HepG2 (cell line): Measurements from ENCODE around the gene UMOD. TPM values are rescaled to one million over a fixed set of nuclear protein-coding genes. Genes with fewer than 3 reads are reported as not detected.

Experiments
- ATAC-seq: fragments of 200-7000 bp; cut with Tn5 transposase; 3 replicates; pipeline ENCODE4 v1.9.1; 2020; ENCODE audit warnings: mild to moderate bottlenecking, moderate library complexity
- BruUV-seq: library from RNA; stranded (reverse); fragments of 400-500 nt; replicated peaks from 2 replicates; lab custom pipeline; 2021; lab: Mats Ljungman, UMichigan
- CTCF ChIA-PET: fragments of 300-600 bp; formaldehyde crosslinking; extraction: SDS; loops from one replicate; lab custom pipeline; 2021; ENCODE audit warnings: low total read pairs, inconsistent platforms, low intra/inter-chr PET ratio; lab: Yijun Ruan, JAX
- POLR2A ChIA-PET: fragments of 350-600 bp; sonication (Branson Sonifier 250); formaldehyde crosslinking; loops from one replicate; lab custom pipeline; 2020; ENCODE audit warnings: antibody characterized with exemption, inconsistent platforms; lab: Yijun Ruan, JAX
- DNase-seq: peaks from one replicate; pipeline ENCODE4 v3.0.0-alpha.2; 2015; ENCODE audit warnings: low spot score
- FAIRE-seq: peaks from 3 replicates; lab custom pipeline; 2011; peaks lifted over from hg19 to GRCh38; lab: Jason Lieb, UNC
- H2AFZ ChIP-seq: one replicate; pipeline ENCODE4 v1.6.1; 2011; ENCODE audit warnings: low read length, inconsistent platforms
- H3K27ac ChIP-seq: fragments of 300-600 bp; 3 replicates; pipeline ENCODE4 v1.8.0; 2011; ENCODE audit warnings: mixed run types, mild to moderate bottlenecking, mixed read lengths, low read length, inconsistent platforms; ENCODE audit not compliant: insufficient read depth; ENCODE audit errors: extremely low read length
- H3K27me3 ChIP-seq, 2 experiments: fragments of 200-600 bp in 1 of 2; 2 replicates in 1 of 2; 3 replicates in 1 of 2; pipeline versions ENCODE4 v1.6.0 to v1.8.0; 2011; ENCODE audit warnings: low read length in 2 of 2, mild to moderate bottlenecking in 2 of 2, moderate library complexity in 2 of 2, inconsistent platforms in 1 of 2; ENCODE audit not compliant: insufficient read depth in 2 of 2, control insufficient read depth in 1 of 2
- H3K36me3 ChIP-seq, 2 experiments: fragments of 200-600 bp in 1 of 2; replicated peaks in 1 of 2; 2 replicates in 1 of 2; 3 replicates in 1 of 2; pipeline versions ENCODE4 v1.5.1 to v1.8.0; 2011; ENCODE audit warnings: low read length in 2 of 2, inconsistent platforms in 1 of 2; ENCODE audit not compliant: insufficient read depth in 2 of 2, control insufficient read depth in 1 of 2
- H3K4me1 ChIP-seq: 2 replicates; pipeline ENCODE4 v1.5.1; 2012; ENCODE audit warnings: low read length, inconsistent platforms; ENCODE audit not compliant: insufficient read depth
- H3K4me2 ChIP-seq: 2 replicates; pipeline ENCODE4 v1.6.0; 2011; ENCODE audit warnings: low read depth, low read length, inconsistent platforms
- H3K4me3 ChIP-seq, 3 experiments: fragments of 200-600 bp in 1 of 3; sonication (generic), shearing (Covaris generic) in 1 of 3; replicated peaks in 1 of 3; 2 replicates each; pipeline ENCODE4 v1.5.1; 2011 to 2016; ENCODE audit warnings: low read length in 3 of 3, inconsistent platforms in 2 of 3, low read depth in 2 of 3, mild to moderate bottlenecking in 2 of 3, control low read depth in 1 of 3, mixed read lengths in 1 of 3; ENCODE audit not compliant: insufficient read depth in 1 of 3
- H3K79me2 ChIP-seq: one replicate; pipeline ENCODE4 v1.6.1; 2011; ENCODE audit warnings: low read length, inconsistent platforms; ENCODE audit not compliant: insufficient read depth
- H3K9ac ChIP-seq: 2 replicates; pipeline ENCODE4 v1.6.0; 2011; ENCODE audit warnings: mild to moderate bottlenecking, low read depth, low read length, inconsistent platforms; ENCODE audit not compliant: insufficient read depth
- H3K9me3 ChIP-seq: 2 replicates; pipeline ENCODE4 v1.5.1; 2012; ENCODE audit warnings: mild to moderate bottlenecking, low read length
- H4K20me1 ChIP-seq: 2 replicates; pipeline ENCODE4 v1.6.0; 2011; ENCODE audit warnings: inconsistent platforms, mild to moderate bottlenecking, low read length, moderate library complexity; ENCODE audit not compliant: insufficient read depth
- ATF7 ChIP-seq, 2 experiments: fragments of 450-650 bp in 1 of 2; sonication (generic) in 1 of 2; formaldehyde crosslinking in 1 of 2; IDR thresholded peaks; 2 replicates each; pipeline versions ENCODE4 v1.4.0 to v1.6.1; 2016 to 2020; ENCODE audit warnings: antibody characterized with exemption in 1 of 2, mild to moderate bottlenecking in 1 of 2, missing genetic modification reagents in 1 of 2
- CREB1 ChIP-seq, 2 experiments: fragments of 450-650 bp in 1 of 2; IDR thresholded peaks; 2 replicates each; pipeline ENCODE4 v1.6.1; 2016 to 2017; ENCODE audit warnings: control low read depth in 1 of 2, mild to moderate bottlenecking in 1 of 2, missing compliant biosample characterization in 1 of 2, missing genetic modification characterization in 1 of 2
- MXD4 ChIP-seq: IDR thresholded peaks from 2 replicates; pipeline ENCODE4 v1.6.1; 2016; ENCODE audit warnings: mild to moderate bottlenecking, missing biosample characterization, missing genetic modification reagents
- PHB2 ChIP-seq: fragments of 450-650 bp; IDR thresholded peaks from 2 replicates; pipeline ENCODE4 v1.6.1; 2018; ENCODE audit not compliant: partially characterized antibody
- PLRG1 ChIP-seq: fragments of 450-650 bp; conservative IDR thresholded peaks from 2 replicates; pipeline ENCODE4 v1.6.1; 2016
- TMF1 ChIP-seq: sonication (generic); formaldehyde crosslinking; IDR thresholded peaks from 2 replicates; pipeline ENCODE4 v1.8.1; 2022; ENCODE audit warnings: low read depth, missing genetic modification reagents
- ZBTB38 ChIP-seq: sonication (generic); formaldehyde crosslinking; IDR thresholded peaks from 2 replicates; pipeline ENCODE4 v1.5.1; 2020; ENCODE audit warnings: mild to moderate bottlenecking, missing genetic modification reagents
- ZNF101 ChIP-seq: sonication (generic); formaldehyde crosslinking; IDR thresholded peaks from 2 replicates; pipeline ENCODE4 v1.4.0; 2020; ENCODE audit warnings: mild to moderate bottlenecking, low read depth, missing genetic modification reagents, borderline replicate concordance
- ZNF207 ChIP-seq: fragments of 450-650 bp; IDR thresholded peaks from 2 replicates; pipeline ENCODE4 v1.6.1; 2016; ENCODE audit warnings: antibody characterized with exemption, borderline replicate concordance
- ZNF331 ChIP-seq: sonication (generic); formaldehyde crosslinking; IDR thresholded peaks from 2 replicates; pipeline ENCODE4 v1.4.0; 2020; ENCODE audit warnings: missing genetic modification reagents
- ZNF34 ChIP-seq: sonication (generic); formaldehyde crosslinking; IDR thresholded peaks from 2 replicates; pipeline ENCODE4 v1.4.0; 2020; ENCODE audit warnings: mild to moderate bottlenecking, missing genetic modification reagents, borderline replicate concordance
- WGBS: methylation state at CpG from one replicate; pipeline ENCODE4 v1.1.6; 2017; ENCODE audit warnings: low lambda C conversion rate; 5-methylcytosine and 5-hydroxymethylcytosine counted together
- in situ Hi-C: cut with HindIII; loops from 2 replicates; pipeline ENCODE4 v1.10.0; 2017; ENCODE audit warnings: low pct_unique_long_range_greater_than_20kb; ENCODE audit not compliant: extremely low pct_ligation_motif_present
- intact Hi-C: fragments of 100-400 bp; cut with micrococcal nuclease; formaldehyde crosslinking; loops from one replicate; pipeline ENCODE4 v1.10.0; 2022; ENCODE audit not compliant: unreplicated experiment
- polyA plus RNA-seq, 8 experiments: library from polyadenylated mRNA; depleted of rRNA in 3 of 8; stranded (reverse) in 7 of 8; unstranded in 1 of 8; fragments of >200 nt; fragmentation: Illumina TruSeq in 4 of 8; extraction: Trizol in 4 of 8; gene quantifications; 2 replicates each; pipeline versions ENCODE4 v1.2.1 to v1.2.3, GENCODE V29; 2011 to 2016; ENCODE audit warnings: low read depth in 4 of 8, missing spikeins in 1 of 8, mixed read lengths in 1 of 8; ENCODE audit not compliant: insufficient read depth in 1 of 8
- total RNA-seq, 5 experiments: library from RNA; depleted of rRNA; stranded (reverse); fragments of >200 nt; fragmentation: Illumina TruSeq; extraction: Trizol; gene quantifications; 2 replicates each; pipeline ENCODE4 v1.2.3, GENCODE V29; 2016; ENCODE audit warnings: low read depth in 1 of 5

The UMOD gene
- total and polyA plus RNA-seq, 2 of the 13 experiments (the other 11 are each of a cell fraction or from before 2014, with no cell fraction given), result not detected

DNA sequence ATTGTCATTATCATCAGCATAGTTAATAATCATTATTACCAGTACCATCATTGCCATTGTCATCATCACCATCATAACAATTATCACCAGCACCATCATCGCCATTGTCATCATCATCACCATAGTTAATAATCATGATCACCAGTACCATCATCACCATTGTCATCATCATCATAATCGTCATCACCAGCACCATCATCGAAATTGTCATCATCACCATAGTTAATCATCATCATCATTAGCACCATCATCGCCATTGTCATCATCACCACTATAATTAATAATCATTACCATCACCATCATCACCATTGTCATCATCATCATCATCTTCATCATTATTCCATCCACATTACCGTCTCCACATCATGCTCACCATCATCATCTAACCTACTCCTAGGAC is 38.5 kb upstream of the UMOD start:
- Histone ChIP-seq H3K9me3 (no peaks in the 10 kb centered on the region), H3K27me3 (no peaks in the 10 kb centered on the region), H4K20me1 (no peaks in the 10 kb centered on the region), H3K36me3 (no peaks in the 10 kb centered on the region), H3K4me2 (no peak overlapping the region), H3K4me1 (peaks cover 35% of the 10 kb centered on the region), H3K4me3 (no peak overlapping the region), H2AFZ (no peak overlapping the region), H3K9ac (no peak overlapping the region), H3K27ac (no peak overlapping the region), H3K79me2 (no peaks in the 10 kb centered on the region)
- intact Hi-C loops (no loop called here), in situ Hi-C loops (loop anchor here (25.0 kb wide), 1 partner anchor 804 kb away; no protein-coding TSS in a partner anchor)
- ATAC-seq, result no peak
- FAIRE-seq, result no peak
- ChIA-PET POLR2A (no interaction called here), CTCF (no interaction called here)
- no TSS peak for BruUV-seq
- WGBS, result 39% methylated on average over 5 of the region's 5 CpGs
- no peak for DNase-seq
- no peak for TF ChIP-seq ZNF207
- peak; percentile 94 for TF ChIP-seq PHB2
- no peak for TF ChIP-seq ZNF331 (CRISPR knock-in tag)
- no peak for TF ChIP-seq MXD4 (CRISPR knock-in tag)
- TF ChIP-seq ZBTB38 (CRISPR knock-in tag), result no peak
- peak; percentile 79 for TF ChIP-seq ATF7 (IDR thresholded peaks at IDR 0.05)
- no peak for TF ChIP-seq ATF7 (CRISPR knock-in tag; IDR thresholded peaks at IDR 0.05)
- TF ChIP-seq PLRG1, result peak; percentile 92; the same call in 1 of the 2 replicates
- peak; percentile 99 for TF ChIP-seq CREB1 (IDR thresholded peaks at IDR 0.05)
- TF ChIP-seq CREB1 (CRISPR knock-in tag; IDR thresholded peaks at IDR 0.05), result no peak
- TF ChIP-seq ZNF101 (CRISPR knock-in tag), result no peak
- no peak for TF ChIP-seq ZNF34 (CRISPR knock-in tag)
- no peak for TF ChIP-seq TMF1
